HUES64 (cell line): ENCODE results near the gene ARIH1.
"Not testable (repeated sequence)": the region's sequence is repeated elsewhere in the genome, so short reads cannot be mapped to it uniquely, and the experiment has no call there.

Experiments
- H3K27ac ChIP-seq: 2 replicates; pipeline ENCODE4 v1.7.0; 2013; ENCODE audit warnings: low read depth, low read length, inconsistent platforms
- H3K27me3 ChIP-seq: 2 replicates; pipeline ENCODE4 v1.6.1; 2013; ENCODE audit warnings: mild to moderate bottlenecking, low read length; ENCODE audit not compliant: insufficient read depth
- H3K36me3 ChIP-seq: 2 replicates; pipeline ENCODE4 v1.6.1; 2013; ENCODE audit warnings: mild to moderate bottlenecking, low read length; ENCODE audit not compliant: insufficient read depth
- H3K4me1 ChIP-seq: 2 replicates; pipeline ENCODE4 v1.6.1; 2013; ENCODE audit warnings: mild to moderate bottlenecking, low read length, moderate library complexity; ENCODE audit not compliant: insufficient read depth
- H3K4me3 ChIP-seq: 2 replicates; pipeline ENCODE4 v1.5.1; 2013; ENCODE audit warnings: mild to moderate bottlenecking, low read length, moderate library complexity
- H3K9ac ChIP-seq: 2 replicates; pipeline ENCODE4 v1.6.1; 2013; ENCODE audit warnings: mild to moderate bottlenecking, low read depth, low read length
- H3K9me3 ChIP-seq: 2 replicates; pipeline ENCODE4 v1.6.1; 2013; ENCODE audit warnings: low read depth, low read length; ENCODE audit not compliant: insufficient read depth
- WGBS: fragments of 150-250, 120-280 bp; methylation state at CpG from one replicate; pipeline ENCODE4 v1.1.7; 2013; ENCODE audit warnings: missing lambda C conversion rate; 5-methylcytosine and 5-hydroxymethylcytosine counted together

The ARIH1 gene

GRCh38 chr15:72604794-72605193 is 130.7 kb downstream of the ARIH1 start:
- no peaks in the 10 kb centered on the region for H3K36me3 ChIP-seq
- no peaks in the 10 kb centered on the region for H3K9me3 ChIP-seq
- no peak overlapping the region for H3K27ac ChIP-seq
- 73% methylated on average over 4 of the region's 4 CpGs for WGBS
- no peaks in the 10 kb centered on the region for H3K27me3 ChIP-seq
- H3K4me1 ChIP-seq, result peaks cover 6% of the 10 kb centered on the region; the same call in 1 of the 2 replicates
- 0 out of 2 replicates have a peak overlapping the region, but pooled peaks have one; percentile 5 for H3K9ac ChIP-seq
- H3K4me3 ChIP-seq, result no peak overlapping the region

GRCh38 chr15:72608084-72608483 is 134.0 kb downstream of the ARIH1 start:
- WGBS, result 89% methylated on average over 3 of the region's 3 CpGs
- H3K27ac ChIP-seq, H3K4me1 ChIP-seq, H3K4me3 ChIP-seq, H3K9ac ChIP-seq, H3K27me3 ChIP-seq, H3K9me3 ChIP-seq, H3K36me3 ChIP-seq: not testable (repeated sequence)

GRCh38 chr15:72609862-72610261 is 135.7 kb downstream of the ARIH1 start:
- Histone ChIP-seq H3K9me3 (no peaks in the 10 kb centered on the region), H3K36me3 (no peaks in the 10 kb centered on the region), H3K4me3 (no peak overlapping the region), H3K9ac (no peak overlapping the region), H3K27ac (no peak overlapping the region), H3K27me3 (no peaks in the 10 kb centered on the region), H3K4me1 (peaks cover 2% of the 10 kb centered on the region; the same call in 1 of the 2 replicates)
- WGBS, result 92% methylated on average over 8 of the region's 8 CpGs

GRCh38 chr15:72612324-72612723 is 138.2 kb downstream of the ARIH1 start:
- not testable (repeated sequence) for H3K9ac ChIP-seq, H3K36me3 ChIP-seq, H3K27ac ChIP-seq, H3K4me3 ChIP-seq, H3K9me3 ChIP-seq, H3K27me3 ChIP-seq
- H3K4me1 ChIP-seq, result peaks cover 14% of the 10 kb centered on the region
- WGBS, result 97% methylated on average over 3 of the region's 3 CpGs

- WGBS, result 90% methylated on average over 3 of the region's 3 CpGs
- Histone ChIP-seq H3K4me1 (peaks cover 14% of the 10 kb centered on the region), H3K27me3 (no peaks in the 10 kb centered on the region), H3K4me3 (no peak overlapping the region), H3K9me3 (no peaks in the 10 kb centered on the region), H3K36me3 (no peaks in the 10 kb centered on the region), H3K9ac (no peak overlapping the region), H3K27ac (no peak overlapping the region)
Observed at GRCh38 chr15:72614810-72615532, 140.8 kb downstream of the ARIH1 start.

- not testable (repeated sequence) for H3K27me3 ChIP-seq, H3K36me3 ChIP-seq, H3K9me3 ChIP-seq, H3K9ac ChIP-seq, H3K4me3 ChIP-seq, H3K27ac ChIP-seq
- H3K4me1 ChIP-seq, result peaks cover 14% of the 10 kb centered on the region
- WGBS, result 48% methylated on average over 5 of the region's 7 CpGs
Observed at GRCh38 chr15:72615533-72616233, 141.6 kb downstream of the ARIH1 start.

- WGBS, result 86% methylated on average over 10 of the region's 10 CpGs
Observed at GRCh38 chr15:72616491-72617210, 142.5 kb downstream of the ARIH1 start.

GRCh38 chr15:72623854-72624253 is 149.7 kb downstream of the ARIH1 start:
- not testable (repeated sequence) for H3K36me3 ChIP-seq, H3K27ac ChIP-seq, H3K4me3 ChIP-seq, H3K9ac ChIP-seq, H3K27me3 ChIP-seq, H3K4me1 ChIP-seq, H3K9me3 ChIP-seq
- 94% methylated on average over 4 of the region's 4 CpGs for WGBS

More at GRCh38 chr15:72616491-72617210, 142.5 kb downstream of the ARIH1 start:
- Histone ChIP-seq H3K9ac (no peak overlapping the region), H3K4me1 (peaks cover 14% of the 10 kb centered on the region), H3K4me3 (no peak overlapping the region), H3K9me3 (no peaks in the 10 kb centered on the region), H3K27me3 (no peaks in the 10 kb centered on the region), H3K27ac (no peak overlapping the region), H3K36me3 (no peaks in the 10 kb centered on the region)

- H3K27ac ChIP-seq, H3K9me3 ChIP-seq, H3K36me3 ChIP-seq, H3K27me3 ChIP-seq, H3K9ac ChIP-seq, H3K4me1 ChIP-seq, H3K4me3 ChIP-seq: not testable (repeated sequence)
- 92% methylated on average over 3 of the region's 3 CpGs for whole genome bisulfite sequencing
Observed at GRCh38 chr15:72626153-72626552, 152.0 kb downstream of the ARIH1 start.

- not testable (repeated sequence) for H3K27me3 ChIP-seq, H3K9ac ChIP-seq, H3K36me3 ChIP-seq, H3K4me3 ChIP-seq, H3K9me3 ChIP-seq, H3K4me1 ChIP-seq, H3K27ac ChIP-seq
- WGBS, result 88% methylated on average over 10 of the region's 11 CpGs
Observed at GRCh38 chr15:72628249-72629067, 154.3 kb downstream of the ARIH1 start.
